HG03196 (cell line): ENCODE data around the gene NAA38.
A peak's percentile ranks its signal among the peaks of the same experiment; 100 is the strongest.

Source experiments
- ATAC-seq: cut with Tn5 transposase; IDR thresholded peaks from one replicate; pipeline ENCODE4 v1.9.1; 2021; ENCODE audit not compliant: unreplicated experiment

Gene NAA38, protein sequence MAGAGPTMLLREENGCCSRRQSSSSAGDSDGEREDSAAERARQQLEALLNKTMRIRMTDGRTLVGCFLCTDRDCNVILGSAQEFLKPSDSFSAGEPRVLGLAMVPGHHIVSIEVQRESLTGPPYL

GRCh38 chr17:7856811-7857712, at the start of gene NAA38:
Gene NAA38 (minus strand): TSS chr17:7857559. CDS start chr17:7857463, 96 bp downstream.
- ATAC-seq = peak; percentile 74

DNA sequence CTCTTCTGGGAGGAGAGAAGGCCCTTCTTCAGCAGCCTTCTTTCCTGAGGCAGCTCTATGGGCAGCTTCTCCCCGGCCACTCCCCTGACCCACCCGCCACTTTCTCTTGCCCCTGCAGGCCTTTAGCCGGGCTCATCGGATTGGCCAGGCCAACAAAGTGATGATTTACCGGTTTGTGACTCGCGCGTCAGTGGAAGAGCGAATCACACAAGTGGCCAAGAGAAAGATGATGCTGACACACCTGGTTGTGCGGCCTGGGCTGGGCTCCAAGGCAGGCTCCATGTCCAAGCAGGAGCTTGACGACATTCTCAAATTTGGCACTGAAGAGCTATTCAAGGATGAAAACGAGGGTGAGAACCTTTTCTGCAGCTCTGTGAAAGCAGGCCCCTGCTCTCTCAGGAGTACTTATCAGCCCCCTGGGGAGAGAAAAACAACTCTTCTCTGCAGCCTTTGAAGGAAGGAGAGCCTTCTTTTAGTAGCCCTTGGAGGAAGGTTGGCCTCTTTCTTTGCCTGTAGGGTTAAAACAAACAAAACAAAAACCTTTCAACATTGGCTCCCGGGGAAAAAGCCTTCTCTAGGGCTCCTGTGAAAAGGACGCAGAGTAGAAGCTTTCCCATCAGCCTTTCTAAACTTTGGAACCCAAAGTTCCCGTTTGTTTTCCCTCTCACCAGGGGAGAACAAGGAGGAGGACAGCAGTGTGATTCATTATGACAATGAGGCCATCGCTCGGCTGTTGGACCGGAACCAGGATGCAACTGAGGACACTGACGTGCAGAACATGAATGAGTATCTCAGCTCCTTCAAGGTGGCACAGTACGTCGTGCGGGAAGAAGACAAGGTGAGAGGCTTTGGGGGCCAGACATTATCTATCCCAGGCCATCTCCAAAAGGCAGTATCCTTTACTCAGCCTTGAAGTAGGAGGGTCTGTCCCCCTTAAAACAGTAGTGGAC, 46.1 kb upstream of the NAA38 start:
- ATAC-seq = no peak

DNA sequence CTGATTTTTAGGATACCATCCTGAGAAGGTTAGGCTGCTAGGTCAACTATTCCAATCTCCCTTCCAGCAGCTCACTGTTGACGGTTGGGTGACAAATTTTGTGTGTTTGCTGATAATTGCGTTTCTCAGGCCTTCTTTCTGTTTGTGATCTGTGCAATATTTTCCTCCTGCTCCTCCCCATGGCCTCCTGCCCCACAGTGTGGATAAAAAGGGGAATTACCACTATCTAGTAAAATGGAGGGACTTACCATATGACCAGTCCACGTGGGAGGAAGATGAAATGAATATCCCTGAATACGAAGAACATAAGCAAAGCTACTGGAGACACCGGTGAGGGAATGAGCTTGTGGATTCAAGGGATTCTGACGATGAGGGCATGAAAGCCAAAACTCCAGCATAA, 40.4 kb upstream of the NAA38 start:
- no peak for ATAC-seq

DNA sequence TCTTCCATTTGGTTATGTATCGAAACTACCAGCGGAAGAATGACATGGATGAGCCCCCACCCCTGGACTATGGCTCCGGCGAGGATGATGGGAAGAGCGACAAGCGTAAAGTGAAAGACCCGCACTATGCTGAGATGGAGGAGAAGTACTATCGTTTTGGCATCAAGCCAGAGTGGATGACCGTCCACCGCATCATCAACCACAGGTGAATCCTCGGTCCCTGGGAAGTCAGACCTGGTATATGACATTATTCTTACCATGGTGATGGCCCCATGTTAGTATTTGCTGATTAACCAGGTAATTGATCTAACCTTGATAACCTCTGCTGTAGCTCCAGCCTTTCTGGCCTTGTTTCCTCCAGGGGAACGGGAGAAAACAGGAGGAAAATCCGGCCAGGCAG, 39.7 kb upstream of the NAA38 start:
- ATAC-seq = no peak

- no peak for ATAC-seq
These were observed 37.5 kb upstream of the NAA38 start for GRCh38 chr17:7894866-7895265.

GRCh38 chr17:7894226-7894625, 36.9 kb upstream of the NAA38 start:
- no peak for ATAC-seq

- no peak for ATAC-seq
These were observed 36.0 kb upstream of the NAA38 start for GRCh38 chr17:7893187-7893880.

DNA sequence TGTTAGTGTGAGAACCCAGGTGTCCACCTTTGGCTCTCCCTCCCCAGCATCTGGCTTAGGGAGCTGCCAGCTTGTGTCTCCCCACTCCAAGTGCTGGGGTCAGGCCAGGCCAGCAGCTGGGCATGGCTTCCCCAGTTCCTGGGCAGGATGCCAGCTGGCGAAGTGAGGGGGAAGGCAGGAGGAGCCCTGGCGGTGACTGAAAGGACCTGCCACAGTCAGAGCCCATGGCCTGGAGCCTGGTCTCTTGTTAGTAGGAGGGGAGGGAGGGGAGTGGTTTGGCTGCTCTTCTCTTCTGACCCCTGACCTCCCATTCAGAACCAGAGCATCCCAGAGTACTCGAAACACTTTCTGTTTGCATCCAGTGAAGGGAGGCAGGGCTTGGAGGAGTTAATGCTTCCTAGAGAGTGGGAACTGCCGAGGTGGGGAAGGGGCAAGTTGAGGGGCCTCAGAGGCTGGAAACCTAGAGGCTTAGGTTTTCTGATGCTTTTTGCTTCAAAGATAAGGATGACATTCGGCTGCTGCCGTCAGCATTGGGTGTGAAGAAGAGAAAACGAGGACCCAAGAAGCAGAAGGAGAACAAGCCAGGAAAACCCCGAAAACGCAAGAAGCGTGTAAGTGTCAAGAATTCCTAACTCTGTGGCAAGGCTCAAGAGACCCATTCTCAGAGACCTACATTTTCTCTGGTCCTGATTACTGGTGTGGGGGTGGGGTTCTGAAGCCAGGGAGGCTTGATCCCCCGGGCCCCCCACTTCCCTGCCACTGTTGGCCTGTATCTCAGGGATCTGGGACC, 32.0 kb upstream of the NAA38 start:
- no peak for ATAC-seq

- ATAC-seq = no peak
These were observed 31.0 kb upstream of the NAA38 start, which contains the start of gene CHD3 for GRCh38 chr17:7888184-7888920. Gene CHD3 (plus strand): TSS chr17:7888789. CDS start chr17:7889001, 212 bp downstream.

DNA sequence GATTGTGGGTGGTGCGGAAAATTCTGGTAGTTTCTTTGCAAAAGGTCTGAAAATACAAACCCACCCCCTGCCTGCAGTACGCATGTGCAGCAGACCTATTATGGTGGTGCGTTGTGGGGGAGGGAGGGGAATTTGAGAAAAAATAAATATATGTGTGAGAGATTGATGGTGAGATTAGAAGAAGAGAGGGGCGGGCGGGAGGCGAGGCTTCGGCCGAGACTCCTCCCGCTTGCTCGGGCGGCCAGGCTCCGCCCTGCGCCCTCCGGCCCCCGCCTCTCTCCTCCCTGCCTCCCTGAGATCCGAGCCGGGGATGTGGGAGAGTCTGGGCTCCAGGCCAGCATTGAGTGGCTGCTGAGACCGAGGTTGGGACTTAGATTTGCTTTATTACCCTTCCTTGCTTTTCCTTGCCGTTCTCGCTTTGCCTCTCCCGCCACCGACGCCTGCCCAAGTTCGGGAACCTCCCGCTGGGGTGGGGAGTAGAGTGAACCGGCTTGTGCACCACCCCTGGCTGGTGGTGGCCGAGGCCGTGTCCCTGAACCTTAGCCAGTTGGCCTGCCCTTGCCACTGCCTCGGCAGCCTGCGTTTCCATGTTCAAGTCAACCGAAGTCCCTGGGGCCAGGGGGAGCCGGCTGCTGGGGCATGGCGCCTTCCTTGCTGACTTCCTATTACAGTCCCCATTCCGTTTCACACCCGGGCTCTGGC, 30.3 kb upstream of the NAA38 start:
- peak; percentile 53 for ATAC-seq

- no peak for ATAC-seq
These were observed 29.7 kb upstream of the NAA38 start for GRCh38 chr17:7887038-7887481.

GRCh38 chr17:7886227-7887037, 29.1 kb upstream of the NAA38 start:
- no peak for ATAC-seq

DNA sequence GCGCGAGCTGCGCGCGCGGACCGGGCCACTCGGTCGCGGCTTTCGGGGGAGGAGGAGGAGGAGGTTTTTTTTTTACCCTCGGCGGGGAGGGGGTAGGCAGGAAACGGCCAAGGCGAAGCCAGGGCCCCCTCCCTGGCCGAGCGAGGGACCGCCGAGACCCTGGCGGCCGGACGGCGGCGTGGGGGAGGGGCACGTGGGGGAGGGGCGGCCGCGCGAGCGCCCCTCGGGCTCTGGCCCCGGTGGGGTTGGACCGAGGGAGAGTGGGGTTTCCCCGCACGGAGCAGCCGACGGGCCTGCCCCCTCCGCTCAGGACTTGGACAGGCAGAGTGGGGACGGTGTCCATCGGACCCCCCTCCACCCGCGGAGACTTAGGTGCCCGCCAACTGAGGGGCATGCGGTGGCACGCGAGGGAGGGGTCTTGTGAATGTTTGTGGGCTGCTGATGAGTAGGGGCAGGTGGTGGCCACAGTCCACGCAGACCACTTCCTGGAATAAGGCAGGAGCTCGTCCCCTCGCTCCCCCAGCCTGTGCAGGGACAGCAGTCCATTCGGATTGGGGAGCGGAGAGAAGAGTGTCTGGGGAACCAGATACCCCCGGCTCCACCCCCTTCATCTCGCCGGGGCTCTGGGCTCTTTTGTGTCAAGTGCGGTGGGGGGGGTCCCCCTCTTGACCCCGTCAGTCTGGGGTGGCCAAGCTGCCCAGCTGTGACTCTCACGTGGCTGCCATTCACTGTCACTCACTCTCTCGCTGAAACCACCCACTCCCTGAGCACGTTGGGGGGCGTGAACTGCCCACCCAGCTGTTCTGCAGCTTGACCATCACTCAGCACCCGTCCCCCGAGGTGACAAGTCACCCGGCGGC, 28.2 kb upstream of the NAA38 start:
- peak; percentile 31 for ATAC-seq

DNA sequence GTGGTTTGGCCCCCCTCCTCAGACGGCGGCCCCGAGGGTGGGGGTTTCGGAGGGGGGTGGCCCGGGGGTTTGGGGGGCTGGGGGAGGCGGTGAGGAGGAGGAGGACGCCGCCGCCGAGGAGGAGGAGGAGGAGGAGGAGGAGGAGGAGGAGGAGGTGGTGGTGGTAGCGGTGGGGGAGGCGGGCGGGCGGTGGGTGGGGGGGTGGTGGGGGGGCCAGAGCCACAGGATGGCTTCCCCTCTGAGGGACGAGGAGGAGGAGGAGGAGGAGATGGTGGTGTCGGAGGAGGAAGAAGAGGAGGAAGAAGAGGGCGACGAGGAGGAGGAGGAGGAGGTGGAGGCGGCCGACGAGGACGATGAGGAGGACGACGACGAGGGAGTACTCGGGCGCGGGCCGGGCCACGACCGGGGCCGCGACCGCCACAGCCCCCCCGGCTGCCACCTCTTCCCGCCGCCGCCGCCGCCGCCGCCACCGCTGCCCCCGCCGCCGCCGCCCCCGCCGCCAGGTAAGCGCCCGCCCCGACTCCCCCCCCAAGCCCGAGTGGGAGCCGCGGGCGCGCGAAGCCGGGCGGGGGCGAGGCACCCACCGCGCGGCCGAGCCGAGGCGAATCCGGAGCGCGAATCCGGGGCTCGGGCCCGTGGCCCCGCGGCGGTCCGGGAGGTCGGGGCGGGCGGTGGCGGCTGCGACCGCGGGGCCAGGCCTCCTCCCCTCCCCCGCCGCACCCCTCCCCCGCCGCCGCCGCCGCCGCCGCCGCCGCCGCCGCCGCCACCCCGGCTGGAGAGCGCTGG, 27.4 kb upstream of the NAA38 start:
- no peak for ATAC-seq

DNA sequence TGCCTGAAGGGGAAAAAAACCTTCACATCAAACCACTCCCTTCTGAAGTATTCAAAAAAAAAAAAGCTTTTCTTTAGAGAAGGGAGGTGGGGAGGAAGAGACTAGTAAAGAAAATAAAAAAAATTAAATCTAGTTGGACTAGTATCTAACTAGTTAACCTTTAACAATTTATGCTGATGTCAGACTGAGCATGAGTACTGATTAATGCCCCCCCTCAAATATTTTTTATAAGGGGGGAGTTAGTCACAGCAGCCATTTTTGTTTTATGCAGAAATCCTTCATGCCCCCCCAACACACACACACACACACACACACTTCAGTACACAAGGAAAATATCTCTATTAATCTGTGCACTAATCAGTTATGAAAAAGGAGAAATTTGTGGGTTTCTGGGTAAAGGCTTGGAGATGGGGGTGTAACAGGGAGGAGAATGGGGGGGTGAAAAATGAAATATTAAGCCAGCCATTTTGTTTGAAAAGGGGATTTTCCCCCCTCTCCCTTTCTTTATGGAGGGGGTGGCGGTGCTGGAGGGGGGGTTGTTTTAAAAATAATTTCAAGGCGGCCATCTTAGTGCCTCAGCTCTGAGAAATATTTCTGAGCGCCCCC, 26.5 kb upstream of the NAA38 start:
- no peak for ATAC-seq

- no peak for ATAC-seq
These were observed 25.3 kb upstream of the NAA38 start for GRCh38 chr17:7882629-7883028.
